ENCODE results near the gene USP47. TPM values are rescaled to one million over a fixed set of nuclear protein-coding genes. Genes with fewer than 3 reads are reported as not detected.
A peak's percentile ranks its signal among the peaks of the same experiment; 100 is the strongest.

Gene USP47
- total RNA-seq, 5 donors from 2014 or later (not counting 1 experiment from before 2014, with no cell fraction given) = 49.3 to 77.6 (median 58.6) TPM

DNA sequence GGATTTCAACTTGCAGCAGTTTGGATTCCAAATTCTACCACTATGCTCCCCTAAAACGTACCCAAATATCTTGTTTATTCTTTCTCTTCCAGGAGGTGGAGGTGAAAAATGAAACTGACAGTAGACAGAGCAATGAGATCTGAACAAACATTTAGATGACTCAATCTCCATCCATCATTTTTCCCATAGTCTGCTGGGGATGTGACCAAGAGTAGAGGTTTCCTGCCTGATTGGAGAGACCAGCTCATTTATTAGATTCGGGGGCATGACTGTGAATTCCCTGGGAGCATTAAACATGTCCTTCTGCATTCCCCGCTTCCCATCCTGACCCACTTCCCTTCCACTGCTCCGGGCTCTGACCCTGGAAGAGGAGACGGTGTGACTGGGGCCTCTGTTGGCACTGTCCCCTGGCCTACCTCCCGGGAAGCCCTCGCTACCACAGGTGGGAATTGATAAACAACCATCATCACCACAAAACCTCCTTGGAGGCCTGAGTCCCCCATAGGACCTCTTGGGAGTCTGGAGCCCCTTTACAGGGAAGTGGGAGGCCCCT, 146.4 kb downstream of the USP47 start:
- CTCF ChIA-PET = no interaction called here

DNA sequence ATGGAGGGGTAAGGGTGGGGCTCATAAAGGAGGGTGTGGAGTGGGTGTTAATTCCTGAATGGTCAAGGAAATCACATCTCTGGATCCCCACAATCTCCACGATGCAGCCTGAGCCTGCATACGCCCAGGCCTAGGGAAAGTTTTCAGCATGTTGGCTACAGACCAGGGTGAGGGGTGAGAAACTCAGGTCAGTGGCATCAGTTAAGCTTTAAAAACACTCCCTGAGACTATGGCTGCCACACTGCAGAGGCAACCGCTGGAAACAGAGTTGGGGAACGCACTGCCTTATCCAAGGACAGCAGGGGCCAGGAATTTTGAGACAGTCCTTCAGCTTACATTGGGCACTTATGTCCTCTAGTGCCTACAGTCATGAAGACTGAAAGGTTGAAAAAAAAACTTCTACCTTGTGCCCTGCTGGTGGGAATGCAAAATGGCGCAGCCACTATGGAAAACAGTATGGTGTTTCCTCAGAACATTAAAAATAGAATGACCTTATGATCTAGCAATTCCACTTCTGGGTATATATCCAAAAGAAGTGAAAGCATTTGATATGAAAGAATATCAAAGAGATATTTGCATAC, 147.0 kb downstream of the USP47 start:
- DNase-seq = no peak
- H3K27ac Mint-ChIP-seq = no peak overlapping the region
- no peaks in the 10 kb centered on the region for H3K36me3 ChIP-seq (ENCODE audit: control insufficient read depth in 2 of 2, extremely low read depth in 1 of 2, insufficient read depth in 1 of 2, low read length in 1 of 2)
- 100% methylated on average over 1 of the region's 5 CpGs for WGBS (ENCODE audit: insufficient coverage)
- no peak overlapping the region for H3K4me3 Mint-ChIP-seq
- H3K9me3 ChIP-seq = no peaks in the 10 kb centered on the region
- no peak overlapping the region for H3K27ac ChIP-seq (ENCODE audit: low read length)
- ATAC-seq (replicated peaks in 1 of 4) = no peak
- CTCF ChIA-PET = no interaction called here
- no peak overlapping the region for H3K4me3 ChIP-seq (ENCODE audit: control insufficient read depth in 1 of 2, extremely low read depth in 1 of 2, low read length in 1 of 2)
- H3K4me1 Mint-ChIP-seq = peaks cover 0 to 8% (median 7%) of the 10 kb centered on the region in 3 donors
- H3K27me3 Mint-ChIP-seq = peaks cover 5 to 10% of the 10 kb centered on the region in 2 donors
- H3K9me3 Mint-ChIP-seq = no peaks in the 10 kb centered on the region
- H3K4me1 ChIP-seq (ENCODE audit: control insufficient read depth in 1 of 2, extremely low read depth in 1 of 2, insufficient read depth in 2 of 2, low read length in 2 of 2) = peaks cover 0 to 6% of the 10 kb centered on the region in 2 experiments
- POLR2A ChIA-PET = no interaction called here
- H3K27me3 ChIP-seq (replicated peaks in 1 of 2; ENCODE audit: control insufficient read depth in 2 of 2, extremely low read depth in 1 of 2, insufficient read depth in 2 of 2, low read length in 1 of 2) = peaks cover 0 to 12% of the 10 kb centered on the region in 2 experiments
- H3K36me3 Mint-ChIP-seq = no peaks in the 10 kb centered on the region

More for the DNA sequence above, 146.4 kb downstream of the USP47 start:
- H3K4me3 Mint-ChIP-seq = no peak overlapping the region
- H3K27me3 ChIP-seq (replicated peaks in 1 of 2; ENCODE audit: control insufficient read depth in 2 of 2, extremely low read depth in 1 of 2, insufficient read depth in 2 of 2, low read length in 1 of 2) = peaks cover 0 to 13% of the 10 kb centered on the region in 2 experiments
- H3K36me3 ChIP-seq (ENCODE audit: control insufficient read depth in 2 of 2, extremely low read depth in 1 of 2, insufficient read depth in 1 of 2, low read length in 1 of 2) = no peaks in the 10 kb centered on the region
- no peak overlapping the region for H3K4me3 ChIP-seq (ENCODE audit: control insufficient read depth in 1 of 2, extremely low read depth in 1 of 2, low read length in 1 of 2)
- H3K4me1 Mint-ChIP-seq = peaks cover 0 to 8% (median 7%) of the 10 kb centered on the region in 3 donors
- DNase-seq (no peak), ATAC-seq (replicated peaks in 1 of 4) (no peak)
- WGBS (ENCODE audit: insufficient coverage) = 77% methylated on average over 3 of the region's 7 CpGs
- H3K27me3 Mint-ChIP-seq = peaks cover 5 to 10% of the 10 kb centered on the region in 2 donors
- peaks cover 0 to 6% of the 10 kb centered on the region in 2 experiments for H3K4me1 ChIP-seq (ENCODE audit: control insufficient read depth in 1 of 2, extremely low read depth in 1 of 2, insufficient read depth in 2 of 2, low read length in 2 of 2)
- POLR2A ChIA-PET = no interaction called here
- H3K36me3 Mint-ChIP-seq = no peaks in the 10 kb centered on the region
- H3K9me3 ChIP-seq = no peaks in the 10 kb centered on the region
- no peak overlapping the region for H3K27ac Mint-ChIP-seq
- no peaks in the 10 kb centered on the region for H3K9me3 Mint-ChIP-seq
- no peak overlapping the region for H3K27ac ChIP-seq (ENCODE audit: low read length)

DNA sequence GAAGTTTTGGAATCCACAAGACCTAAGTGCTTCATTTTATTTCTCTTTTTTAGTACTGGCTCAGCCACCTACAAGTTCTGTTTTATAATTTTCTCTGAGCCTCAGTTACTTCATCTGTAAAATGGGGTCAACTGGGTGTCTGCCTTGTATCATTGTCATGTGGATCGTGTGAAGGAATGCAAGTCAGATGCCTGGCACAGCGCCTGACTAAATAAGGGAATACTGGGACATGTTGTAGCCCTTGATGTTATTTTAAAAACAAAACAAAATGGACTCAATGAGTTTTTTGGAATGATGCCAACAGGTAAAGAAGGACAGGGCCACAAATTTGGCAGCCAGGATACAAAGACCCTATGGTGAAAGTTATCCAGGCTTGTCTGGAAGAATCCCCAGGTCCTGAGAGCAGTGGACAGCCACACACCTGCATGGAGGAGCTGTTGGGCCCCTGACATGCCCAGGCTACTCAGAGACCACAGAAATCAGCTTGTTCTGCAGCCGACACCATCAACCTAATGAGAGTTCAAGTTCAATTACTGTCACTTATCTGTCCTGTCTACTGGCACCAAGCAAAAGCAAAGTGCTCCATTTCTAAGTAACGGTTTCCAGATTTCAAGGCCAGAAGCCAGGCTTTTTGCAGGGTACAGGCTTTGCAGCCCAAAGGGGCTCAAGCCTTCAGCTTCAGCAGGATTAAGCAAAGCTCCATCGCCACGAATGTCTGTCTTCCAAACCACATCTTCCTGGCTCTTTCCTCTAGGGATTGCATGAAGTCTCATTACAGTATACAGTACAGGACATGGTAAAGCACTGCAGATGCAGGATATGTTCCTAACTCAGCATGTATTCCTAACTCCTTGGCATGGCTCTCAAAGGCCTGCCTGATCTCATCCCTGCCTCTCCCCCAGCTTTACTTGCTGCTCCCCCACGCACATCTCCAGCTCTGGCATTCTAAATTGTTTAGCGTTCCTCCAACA, 148.3 kb downstream of the USP47 start:
- Histone ChIP-seq H3K4me3 (ENCODE audit: control insufficient read depth in 1 of 2, extremely low read depth in 1 of 2, low read length in 1 of 2) (no peak overlapping the region), H3K27me3 (replicated peaks in 1 of 2; ENCODE audit: control insufficient read depth in 2 of 2, extremely low read depth in 1 of 2, insufficient read depth in 2 of 2, low read length in 1 of 2) (peaks cover 0 to 16% of the 10 kb centered on the region in 2 experiments), H3K36me3 (ENCODE audit: control insufficient read depth in 2 of 2, extremely low read depth in 1 of 2, insufficient read depth in 1 of 2, low read length in 1 of 2) (no peaks in the 10 kb centered on the region), H3K27ac (ENCODE audit: low read length) (no peak overlapping the region), H3K4me1 (ENCODE audit: control insufficient read depth in 1 of 2, extremely low read depth in 1 of 2, insufficient read depth in 2 of 2, low read length in 2 of 2) (peaks cover 0 to 16% of the 10 kb centered on the region in 2 experiments), H3K9me3 (no peaks in the 10 kb centered on the region)
- no peak for ATAC-seq (replicated peaks in 1 of 4)
- H3K27ac Mint-ChIP-seq = no peak overlapping the region
- peaks cover 0 to 8% (median 7%) of the 10 kb centered on the region in 3 donors for H3K4me1 Mint-ChIP-seq
- no peak overlapping the region for H3K4me3 Mint-ChIP-seq
- 76% methylated on average over 7 of the region's 8 CpGs for WGBS (ENCODE audit: insufficient coverage)
- H3K36me3 Mint-ChIP-seq = no peaks in the 10 kb centered on the region
- H3K27me3 Mint-ChIP-seq = peaks cover 5 to 19% of the 10 kb centered on the region in 2 donors
- ChIA-PET POLR2A (no interaction called here), CTCF (no interaction called here)
- H3K9me3 Mint-ChIP-seq = no peaks in the 10 kb centered on the region
- DNase-seq = no peak

DNA sequence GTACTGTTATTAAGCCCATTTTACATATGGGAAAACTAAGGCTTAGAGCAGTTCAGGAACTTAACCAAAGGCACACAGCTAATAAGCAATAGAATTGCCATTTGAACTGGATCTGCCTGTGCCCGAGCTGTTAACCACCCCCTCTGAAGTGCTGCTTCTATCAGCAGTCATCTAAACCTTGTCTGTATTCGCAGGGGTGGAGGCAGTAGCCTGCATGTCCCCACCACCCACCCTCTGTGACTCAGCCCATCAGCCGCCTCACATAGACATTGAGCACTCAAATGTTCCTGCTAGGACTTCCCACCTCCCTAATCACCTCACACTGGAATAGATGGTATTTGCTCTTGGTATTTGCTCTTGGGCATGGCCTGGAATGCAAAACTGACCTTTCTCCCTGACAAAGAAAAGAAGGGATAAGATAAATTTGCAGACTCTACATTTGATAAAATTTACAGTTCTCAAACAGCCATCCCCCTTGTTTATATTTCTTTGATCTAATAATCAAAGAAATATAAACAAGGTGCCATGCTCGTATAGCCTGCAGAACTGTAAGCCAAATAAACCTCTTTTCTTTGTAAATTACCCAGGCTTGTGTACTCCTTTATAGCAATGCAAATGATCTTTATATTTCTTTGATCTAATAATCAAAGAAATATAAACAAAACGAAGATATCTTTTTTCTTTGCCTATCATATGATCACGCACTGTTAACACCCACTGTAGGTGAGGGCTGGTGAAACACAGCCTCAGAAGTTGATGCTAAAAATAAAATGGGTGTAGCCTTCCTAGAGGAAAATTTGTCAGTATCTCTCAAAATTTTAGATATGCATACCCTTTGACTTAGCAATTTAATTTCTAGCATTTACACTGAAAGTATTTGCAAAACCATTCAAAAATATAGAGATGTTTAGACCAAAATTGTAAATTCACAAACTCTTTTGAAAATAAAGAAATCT, 150.8 kb downstream of the USP47 start:
- peaks cover 9 to 24% of the 10 kb centered on the region in 2 donors for H3K27me3 Mint-ChIP-seq
- Histone ChIP-seq H3K27me3 (replicated peaks in 1 of 2; ENCODE audit: control insufficient read depth in 2 of 2, extremely low read depth in 1 of 2, insufficient read depth in 2 of 2, low read length in 1 of 2) (peaks cover 0 to 31% of the 10 kb centered on the region in 2 experiments), H3K27ac (ENCODE audit: low read length) (no peak overlapping the region), H3K4me3 (ENCODE audit: control insufficient read depth in 1 of 2, extremely low read depth in 1 of 2, low read length in 1 of 2) (no peak overlapping the region), H3K36me3 (ENCODE audit: control insufficient read depth in 2 of 2, extremely low read depth in 1 of 2, insufficient read depth in 1 of 2, low read length in 1 of 2) (no peaks in the 10 kb centered on the region), H3K9me3 (no peaks in the 10 kb centered on the region), H3K4me1 (ENCODE audit: control insufficient read depth in 1 of 2, extremely low read depth in 1 of 2, insufficient read depth in 2 of 2, low read length in 2 of 2) (peaks cover 0 to 32% of the 10 kb centered on the region in 2 experiments)
- DNase-seq (no peak), ATAC-seq (replicated peaks in 1 of 4) (no peak)
- POLR2A ChIA-PET = no interaction called here
- CTCF ChIA-PET = no interaction called here
- WGBS (ENCODE audit: insufficient coverage) = 80% methylated on average over 1 of the region's 6 CpGs
- H3K36me3 Mint-ChIP-seq = no peaks in the 10 kb centered on the region
- H3K27ac Mint-ChIP-seq = no peak overlapping the region
- peaks cover 7 to 18% (median 11%) of the 10 kb centered on the region in 3 donors for H3K4me1 Mint-ChIP-seq
- no peaks in the 10 kb centered on the region for H3K9me3 Mint-ChIP-seq
- no peak overlapping the region for H3K4me3 Mint-ChIP-seq

DNA sequence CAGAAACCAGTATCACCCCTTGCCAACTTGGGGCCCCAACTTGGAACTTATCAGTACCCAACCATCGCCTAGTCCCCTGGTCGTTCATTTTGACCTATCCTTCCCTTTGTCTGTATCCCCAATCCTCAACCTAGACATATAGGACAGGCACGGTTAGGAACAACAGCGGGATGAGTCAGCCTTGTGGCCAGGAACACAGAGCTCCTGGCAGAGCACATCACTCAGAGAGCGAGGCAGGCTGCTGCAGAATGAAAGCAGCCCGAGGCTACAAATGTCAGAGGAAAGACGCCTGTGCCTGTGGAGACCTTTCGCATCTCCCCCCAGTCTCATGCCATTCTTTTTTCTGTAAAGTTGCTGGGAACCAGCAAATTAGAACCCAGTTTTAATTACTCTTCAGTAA, 152.1 kb downstream of the USP47 start:
- DNase-seq (no peak), ATAC-seq (replicated peaks in 1 of 4) (no peak)
- H3K4me1 ChIP-seq (ENCODE audit: control insufficient read depth in 1 of 2, extremely low read depth in 1 of 2, insufficient read depth in 2 of 2, low read length in 2 of 2) = peaks cover 0 to 38% of the 10 kb centered on the region in 2 experiments
- H3K36me3 Mint-ChIP-seq = no peaks in the 10 kb centered on the region
- no peak overlapping the region for H3K4me3 ChIP-seq (ENCODE audit: control insufficient read depth in 1 of 2, extremely low read depth in 1 of 2, low read length in 1 of 2)
- H3K36me3 ChIP-seq (ENCODE audit: control insufficient read depth in 2 of 2, extremely low read depth in 1 of 2, insufficient read depth in 1 of 2, low read length in 1 of 2) = no peaks in the 10 kb centered on the region
- WGBS (ENCODE audit: insufficient coverage) = 87% methylated on average over 6 of the region's 8 CpGs
- H3K27me3 ChIP-seq (replicated peaks in 1 of 2; ENCODE audit: control insufficient read depth in 2 of 2, extremely low read depth in 1 of 2, insufficient read depth in 2 of 2, low read length in 1 of 2) = peaks cover 0 to 34% of the 10 kb centered on the region in 2 experiments
- ChIA-PET CTCF (no interaction called here), POLR2A (no interaction called here)
- H3K27me3 Mint-ChIP-seq = peaks cover 15 to 25% of the 10 kb centered on the region in 2 donors
- H3K27ac ChIP-seq (ENCODE audit: low read length) = no peak overlapping the region
- H3K27ac Mint-ChIP-seq = peak overlapping the region in 1 of 2 donors; percentile 55
- no peaks in the 10 kb centered on the region for H3K9me3 ChIP-seq
- H3K4me1 Mint-ChIP-seq = peaks cover 14 to 20% (median 15%) of the 10 kb centered on the region in 3 donors
- no peak overlapping the region for H3K4me3 Mint-ChIP-seq
- H3K9me3 Mint-ChIP-seq = no peaks in the 10 kb centered on the region
